GM12892 (cell line): Measurements from ENCODE around the gene MED26.

ENCODE experiments used
- POLR2AphosphoS5 ChIP-seq: IDR thresholded peaks from 2 replicates; pipeline ENCODE4 v1.6.1; 2011; ENCODE audit warnings: low read depth, low read length, control low read depth
- TAF1 ChIP-seq: IDR thresholded peaks from 2 replicates; pipeline ENCODE4 v1.6.1; 2011; ENCODE audit warnings: low read depth, mild to moderate bottlenecking, control low read depth, low read length, borderline replicate concordance

DNA sequence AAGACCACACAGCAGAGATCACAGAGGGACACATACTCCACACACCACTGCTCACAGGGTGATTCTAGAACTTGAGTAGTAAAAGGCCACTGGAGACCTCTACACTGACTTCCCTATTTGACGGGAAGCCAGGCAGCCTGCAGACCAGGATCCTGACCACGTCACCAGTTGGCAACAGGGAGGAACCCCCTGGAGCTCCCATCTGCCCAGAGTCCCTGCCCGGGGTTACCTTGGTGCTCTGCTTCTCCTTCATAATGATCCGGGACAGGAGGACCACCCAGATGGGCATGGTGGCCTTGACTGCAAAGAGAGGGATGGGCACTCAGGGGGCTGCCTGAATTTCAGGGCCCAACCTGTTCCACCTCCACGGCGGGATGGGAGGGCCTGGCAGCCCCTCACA is 56.7 kb downstream of the MED26 start:
- TF ChIP-seq POLR2AphosphoS5 (no peak), TAF1 (no peak)
